ENCODE results near the gene WHRN.

WHRN gene

GRCh38 chr9:114513055-114513958 lies 8.0 kb upstream of the WHRN start:
- DNase-seq, result no peak

- no peak for DNase-seq
Measured at GRCh38 chr9:114511978-114512874, 7.0 kb upstream of the WHRN start.

GRCh38 chr9:114507726-114508125 lies 2.5 kb upstream of the WHRN start:
- DNase-seq, result no peak

- no peak for DNase-seq
Measured at GRCh38 chr9:114506082-114506390, 763 bp upstream of the WHRN start.

GRCh38 chr9:114504341-114505186 lies 709 bp downstream of the WHRN start:
- peak; percentile 65 for DNase-seq

- no peak for DNase-seq
Measured at GRCh38 chr9:114503522-114504340, 1.5 kb downstream of the WHRN start.

- no peak for DNase-seq
Measured at GRCh38 chr9:114503009-114503408, 2.3 kb downstream of the WHRN start.

- DNase-seq, result no peak
Measured at GRCh38 chr9:114501796-114502682, 3.2 kb downstream of the WHRN start.

- no peak for DNase-seq
Measured at GRCh38 chr9:114500697-114501292, 4.5 kb downstream of the WHRN start.

- no peak for DNase-seq
Measured at GRCh38 chr9:114499941-114500696, 5.2 kb downstream of the WHRN start.

GRCh38 chr9:114499528-114499927 lies 5.7 kb downstream of the WHRN start:
- no peak for DNase-seq

- DNase-seq, result no peak
Measured at GRCh38 chr9:114497727-114498382, 7.4 kb downstream of the WHRN start.

- no peak for DNase-seq
Measured at GRCh38 chr9:114497236-114497635, 8.0 kb downstream of the WHRN start.

GRCh38 chr9:114496011-114496410 lies 9.3 kb downstream of the WHRN start:
- no peak for DNase-seq

- no peak for DNase-seq
Measured at GRCh38 chr9:114494776-114495569, 10.3 kb downstream of the WHRN start.

GRCh38 chr9:114493521-114494184 lies 11.6 kb downstream of the WHRN start:
- DNase-seq, result no peak

GRCh38 chr9:114492991-114493390 lies 12.3 kb downstream of the WHRN start:
- DNase-seq, result no peak
